HuH-7.5 (cell line): ENCODE measurements around the gene SDF4.
"Not testable (repeated sequence)": the region's sequence is repeated elsewhere in the genome, so short reads cannot be mapped to it uniquely, and the experiment has no call there.

Experiments used
- DNase-seq: peaks from one replicate; pipeline ENCODE4 v3.0.0; 2011; ENCODE audit warnings: low spot score

The SDF4 gene

DNA sequence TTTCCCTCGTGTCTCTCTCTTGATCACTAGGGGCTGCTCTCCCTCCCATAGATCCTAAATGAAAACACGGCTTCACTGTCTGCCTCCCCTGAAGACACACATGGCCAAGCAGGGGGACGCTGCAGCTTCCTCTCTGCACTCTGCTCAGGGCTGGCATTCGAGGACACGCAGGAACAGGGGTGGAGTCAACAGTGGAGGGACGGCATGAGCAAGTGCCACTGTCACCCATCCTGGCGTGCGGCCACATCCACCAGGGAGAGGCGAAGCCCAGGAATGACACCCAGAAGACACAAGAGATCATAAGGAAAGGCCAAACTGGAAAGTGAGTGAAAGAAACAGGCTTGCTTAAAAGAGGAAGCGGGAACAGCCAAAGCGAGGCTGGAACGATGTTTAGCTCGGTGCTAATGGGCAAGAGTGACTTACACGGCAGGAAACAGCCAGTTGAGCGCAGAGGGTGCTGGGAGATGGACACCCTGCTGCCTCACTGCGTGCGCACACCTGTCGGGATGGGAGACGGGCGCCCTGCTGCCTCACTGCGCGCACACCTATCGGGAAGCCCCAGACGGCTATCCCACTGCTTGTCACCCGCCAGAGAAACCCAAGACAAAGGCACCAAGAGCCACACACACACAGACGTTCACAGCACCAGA lies 28.3 kb upstream of the SDF4 start:
- DNase-seq, result no peak

DNA sequence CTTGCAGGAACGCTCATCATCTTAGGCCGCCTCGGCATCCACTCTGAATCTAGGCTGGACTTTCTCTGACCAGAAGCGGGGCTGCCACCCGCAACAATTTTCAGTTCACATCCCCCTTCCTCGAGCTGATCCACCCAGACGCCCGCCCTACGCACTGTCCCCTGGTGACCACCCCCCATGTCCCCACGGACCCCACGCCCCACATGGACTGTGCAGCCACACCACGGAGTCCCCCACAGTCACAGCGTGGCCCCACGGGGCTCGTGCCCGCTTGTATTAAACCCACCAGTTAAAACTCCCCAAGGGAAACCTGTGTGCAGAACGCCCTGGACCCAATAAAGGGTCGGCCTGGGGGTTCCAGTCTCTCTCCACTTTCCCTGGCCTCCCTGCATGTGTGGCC lies 27.7 kb upstream of the SDF4 start:
- no peak for DNase-seq

GRCh38 chr1:1259119-1259488 lies 27.3 kb upstream of the SDF4 start:
- DNase-seq, result no peak

DNA sequence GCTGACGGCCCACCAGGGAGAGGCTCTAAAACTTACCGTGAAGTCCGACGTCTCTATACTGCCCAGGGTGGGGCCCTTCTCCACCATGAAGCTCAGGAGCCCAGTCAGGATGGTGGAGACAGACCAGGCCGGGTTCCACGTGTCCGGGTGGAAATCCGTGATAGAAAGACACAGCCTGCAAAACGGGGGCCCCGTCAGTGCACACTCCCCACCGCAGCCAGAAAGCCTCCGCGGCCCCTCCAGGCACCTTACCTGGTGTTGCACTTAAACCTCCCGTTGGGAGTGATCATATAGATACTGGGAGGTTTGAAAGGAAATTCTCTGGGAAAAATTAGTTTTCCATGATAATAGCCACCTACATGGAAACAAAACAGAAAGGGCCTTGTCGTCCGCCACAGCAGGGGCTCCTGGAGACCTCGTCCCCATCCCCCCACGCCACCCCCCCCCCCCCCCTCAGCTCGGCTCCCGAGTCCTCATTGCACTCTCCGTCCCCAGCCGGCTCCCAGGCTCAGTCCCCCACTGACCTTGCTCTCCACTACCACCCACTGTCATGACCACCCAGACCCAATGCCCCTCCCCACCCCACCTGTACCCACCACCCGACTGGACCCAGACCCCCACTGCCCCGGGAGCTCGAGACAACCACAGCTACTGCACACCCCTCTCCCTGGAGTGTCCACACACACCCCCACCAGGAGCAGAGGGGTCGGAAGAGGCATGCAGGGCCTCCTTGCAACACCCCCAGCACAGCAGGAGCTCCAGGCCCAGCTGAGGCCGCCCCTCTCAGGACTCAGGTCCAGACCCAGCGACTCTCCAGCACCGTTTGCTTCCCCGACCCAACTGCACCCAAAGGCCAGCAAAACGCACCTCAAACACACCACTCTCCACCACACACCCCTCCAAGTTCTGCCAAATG lies 25.4 kb upstream of the SDF4 start:
- no peak for DNase-seq

DNA sequence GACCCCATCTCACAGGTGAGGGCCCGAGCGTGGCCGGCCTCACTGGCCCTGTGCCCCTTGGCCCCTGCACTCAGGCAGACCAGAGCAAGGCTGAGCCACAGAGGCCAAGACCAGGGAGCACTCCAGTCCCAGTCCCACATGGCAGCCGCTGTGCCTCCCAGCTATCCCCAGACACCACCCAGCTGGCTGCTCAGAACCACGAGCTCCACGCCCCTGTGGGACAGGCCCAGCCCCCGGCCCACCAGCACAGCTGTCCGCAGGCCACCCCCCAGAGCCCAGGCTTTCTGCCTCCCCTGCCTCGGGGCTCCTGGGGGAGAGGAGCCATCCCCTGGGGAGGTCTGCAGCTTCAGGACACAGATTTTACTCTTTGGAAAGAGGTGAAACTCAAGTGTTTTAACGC lies 23.8 kb upstream of the SDF4 start:
- DNase-seq, result no peak

- no peak for DNase-seq
These were observed 23.3 kb upstream of the SDF4 start for GRCh38 chr1:1255078-1255477.

GRCh38 chr1:1254667-1254998 lies 22.8 kb upstream of the SDF4 start:
- no peak for DNase-seq

DNA sequence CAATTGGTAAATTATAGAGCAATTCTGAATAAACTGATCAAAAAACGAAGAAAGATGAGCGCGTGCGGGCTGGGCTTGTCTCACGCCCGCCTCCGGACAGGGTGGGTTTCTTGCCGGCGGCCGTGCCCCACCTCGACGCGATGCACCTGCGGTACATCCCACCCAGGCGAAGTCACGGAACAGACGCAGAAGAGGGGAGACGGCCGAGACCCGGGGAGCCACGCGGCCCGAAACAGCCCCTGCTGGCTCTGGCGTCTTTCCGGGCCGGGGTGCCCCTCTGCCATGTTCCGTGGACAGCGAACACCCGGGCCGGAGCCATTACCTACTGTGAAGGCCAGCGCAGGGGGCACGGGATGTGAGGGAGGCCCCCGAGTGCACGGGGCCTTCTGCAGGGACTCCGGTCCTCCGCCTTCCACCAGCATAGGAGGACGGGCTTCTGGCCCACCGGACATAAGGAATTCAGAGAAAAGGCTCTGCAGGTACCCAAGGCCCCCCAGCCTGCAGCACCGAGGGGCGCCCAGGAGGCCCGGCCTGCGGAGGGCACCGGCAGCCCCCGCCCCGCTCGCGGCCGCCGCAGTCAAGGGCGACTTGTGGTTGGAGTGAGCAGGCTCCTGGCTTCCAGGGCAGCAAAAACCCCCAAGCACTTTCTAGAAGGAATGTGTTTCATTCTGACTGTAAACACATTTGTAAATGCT lies 22.3 kb upstream of the SDF4 start:
- no peak for DNase-seq

DNA sequence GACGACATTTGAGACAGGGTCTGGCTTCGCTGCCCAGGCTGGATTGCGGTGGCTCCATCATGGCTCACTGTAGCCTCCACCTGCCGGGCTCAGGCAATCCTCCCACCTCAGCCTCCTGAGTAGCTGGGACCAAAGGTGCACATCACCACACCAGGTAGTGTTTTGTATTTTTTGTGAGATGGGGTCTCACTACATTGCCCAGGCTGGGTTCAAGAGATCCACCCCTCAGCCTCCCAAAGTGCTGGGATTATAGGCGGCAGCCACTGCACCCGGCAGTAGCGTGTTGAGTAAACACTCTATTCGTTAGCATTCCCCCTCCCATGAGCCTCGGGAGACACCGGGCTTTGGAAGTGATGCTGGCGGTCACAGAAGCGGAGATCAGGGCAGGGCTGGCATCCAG lies 21.5 kb upstream of the SDF4 start:
- no peak for DNase-seq

- no peak for DNase-seq
These were observed 19.0 kb upstream of the SDF4 start for GRCh38 chr1:1250786-1251284.

- not testable (repeated sequence) for DNase-seq
These were observed 16.5 kb upstream of the SDF4 start for GRCh38 chr1:1248009-1248913.

- no peak for DNase-seq
These were observed 15.6 kb upstream of the SDF4 start for GRCh38 chr1:1247341-1247913.

DNA sequence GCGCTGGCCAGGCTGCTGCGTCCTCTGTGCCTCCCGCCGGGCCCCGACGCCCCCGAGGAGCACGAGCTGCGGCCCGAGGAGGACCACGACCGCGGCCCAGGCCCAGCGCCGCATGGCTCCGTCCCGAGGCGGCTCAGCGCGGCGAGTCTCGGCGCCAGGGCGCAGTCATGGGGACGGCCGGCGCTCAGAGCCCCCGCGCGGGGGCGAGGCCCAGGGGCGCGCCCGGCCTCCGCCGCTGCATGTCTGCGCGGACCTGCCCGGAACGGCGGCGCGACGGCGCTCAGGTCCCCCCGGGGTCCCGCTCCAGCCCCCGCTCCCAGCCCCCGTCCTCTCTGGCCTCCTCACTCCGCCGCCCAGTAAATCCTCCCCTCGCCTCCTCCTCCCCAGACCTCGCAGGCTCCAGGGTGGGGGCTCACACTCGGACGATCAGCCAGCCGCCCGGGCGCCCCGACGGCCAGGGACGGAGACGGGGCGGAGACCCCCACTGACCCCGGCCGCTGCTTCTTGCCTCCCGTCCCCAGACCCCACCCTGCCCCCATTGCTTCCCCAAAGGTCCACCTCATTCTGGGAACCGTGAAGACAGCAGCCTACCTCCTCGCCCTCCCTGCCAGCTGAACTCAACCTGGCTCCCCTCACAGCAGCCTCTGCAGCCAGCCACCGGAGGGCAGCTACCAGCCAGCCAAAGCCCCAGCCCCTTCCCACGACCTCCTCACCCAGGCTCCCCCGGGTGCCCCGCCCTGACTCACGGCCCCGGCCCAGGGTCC lies 15.0 kb upstream of the SDF4 start, which contains the start of gene C1QTNF12:
Gene C1QTNF12, minus strand, starts transcription at position 146 of the 764 bp plus-strand sequence. Its CDS starts 32 bp downstream, at position 114.
- DNase-seq, result peak; percentile 57

DNA sequence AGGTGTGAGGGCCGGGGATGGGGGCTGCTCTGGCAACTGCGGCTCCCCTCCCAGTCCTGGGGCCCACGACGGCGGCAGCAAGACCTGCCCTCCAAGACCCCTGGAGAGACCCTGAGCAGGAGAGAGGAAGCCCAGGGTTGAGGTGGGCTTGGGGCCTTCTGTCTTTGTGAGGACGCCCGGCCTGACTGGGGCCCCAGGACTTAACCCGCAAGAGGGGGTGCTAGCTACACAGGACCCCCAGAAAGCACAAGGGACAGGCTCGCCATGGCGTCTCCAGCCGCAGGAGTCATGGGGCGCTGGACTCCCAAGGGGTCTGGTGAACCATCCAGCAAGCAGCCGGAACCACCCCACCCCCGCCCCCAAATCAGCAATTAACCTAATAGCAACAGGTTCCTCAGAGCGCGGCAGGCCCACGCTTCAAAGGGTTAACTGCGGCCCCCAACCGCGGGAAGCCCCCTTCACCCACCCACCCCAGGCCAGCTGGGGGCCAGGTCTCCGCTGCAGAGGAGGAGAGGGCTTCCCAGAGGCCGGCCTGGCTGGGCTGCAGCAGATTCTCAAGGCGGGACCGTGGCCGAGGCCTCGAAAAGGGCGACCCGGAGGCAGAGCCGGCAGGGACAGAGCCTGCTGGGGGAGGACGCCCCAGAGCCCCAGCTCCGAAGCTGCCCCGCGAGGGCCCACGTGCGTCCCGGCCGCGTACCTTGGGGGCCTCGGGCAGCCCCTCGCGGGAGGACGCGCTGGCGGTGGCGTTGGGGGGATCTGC lies 14.2 kb upstream of the SDF4 start:
- DNase-seq, result no peak

DNA sequence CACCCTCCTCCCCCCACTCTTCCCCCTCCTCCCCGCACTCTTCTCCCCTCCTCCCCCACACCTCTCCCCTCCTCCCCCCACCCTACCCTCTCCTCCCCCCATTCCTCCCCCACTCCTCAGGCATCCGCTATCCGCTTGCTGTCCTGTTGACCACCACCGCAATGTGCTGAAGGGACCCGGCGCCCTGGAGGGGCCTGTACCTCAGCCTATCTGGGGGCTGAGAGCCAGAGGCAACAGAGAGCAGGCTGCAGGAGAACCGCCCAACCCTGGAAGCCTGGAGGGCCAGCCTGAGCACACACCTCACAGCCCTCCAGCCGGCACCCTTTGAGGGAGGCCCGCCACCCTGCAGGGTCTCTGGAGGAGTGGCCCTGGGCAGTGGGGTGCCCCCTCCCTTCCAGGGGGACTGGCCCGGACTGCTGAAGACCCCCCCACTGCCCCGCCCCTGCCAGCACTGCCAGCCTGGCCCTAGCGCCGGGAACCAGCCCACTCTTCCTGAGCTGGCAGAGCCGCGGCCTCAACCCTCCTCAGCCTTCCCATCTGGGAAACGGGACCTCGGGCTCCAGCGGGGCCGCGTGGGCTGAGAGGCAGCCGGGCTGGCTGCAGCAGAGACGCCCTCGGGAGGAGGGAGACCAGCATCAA lies 13.5 kb upstream of the SDF4 start:
- DNase-seq, result no peak

GRCh38 chr1:1244192-1244811 lies 12.5 kb upstream of the SDF4 start:
- no peak for DNase-seq

DNA sequence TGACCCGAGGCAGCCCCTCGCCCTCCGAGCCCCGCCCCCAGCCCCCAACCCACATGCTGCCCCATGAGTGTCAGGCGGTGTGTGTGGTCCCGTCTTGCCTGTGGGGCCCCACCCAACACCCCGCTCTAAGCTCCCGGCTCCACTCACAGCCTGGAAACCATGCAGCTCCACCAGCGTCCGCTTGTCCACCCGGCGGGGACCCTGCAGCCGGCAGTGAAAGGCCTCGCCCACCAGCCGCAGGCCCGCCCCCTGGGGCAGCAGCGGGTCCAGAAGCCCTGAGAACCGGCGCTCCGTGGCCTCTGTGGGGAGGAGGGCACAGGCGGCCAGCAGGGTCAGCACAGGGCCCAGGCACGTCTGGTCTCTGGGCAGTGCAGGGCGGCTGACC lies 12.0 kb upstream of the SDF4 start:
- DNase-seq, result no peak

DNA sequence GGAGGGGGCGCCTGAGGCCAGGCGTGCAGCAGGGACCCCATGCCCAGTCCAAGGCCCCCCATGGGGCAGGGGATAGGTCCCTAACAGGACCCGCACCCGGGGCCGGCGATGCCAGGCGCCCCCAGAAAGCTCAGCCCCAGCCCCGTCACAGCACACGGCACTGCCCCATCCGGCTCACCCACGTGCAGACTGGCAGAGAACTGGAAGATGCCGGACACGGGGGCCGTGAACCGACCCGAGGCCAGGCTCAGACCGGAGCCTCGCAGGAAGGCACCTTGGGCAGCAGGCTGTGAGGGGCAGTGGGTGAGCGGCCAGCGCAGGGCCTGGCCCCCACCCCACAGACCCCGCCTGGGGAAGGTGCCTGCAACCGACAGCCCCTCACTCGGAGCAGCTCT lies 11.5 kb upstream of the SDF4 start:
- DNase-seq, result no peak
